GM03348 (cell line): ENCODE measurements around the gene FAM20C.

ENCODE experiments used
- DNase-seq: peaks from one replicate; pipeline ENCODE4 v3.0.0; 2012; ENCODE audit warnings: low spot score

FAM20C gene

GRCh38 chr7:159370-160270, 32.8 kb upstream of the FAM20C start:
- no peak for DNase-seq

- no peak for DNase-seq
Observed at GRCh38 chr7:160958-161725, 31.2 kb upstream of the FAM20C start.

GRCh38 chr7:162632-163297, 29.6 kb upstream of the FAM20C start:
- DNase-seq = no peak

GRCh38 chr7:163298-163695, 29.1 kb upstream of the FAM20C start:
- no peak for DNase-seq

- DNase-seq = no peak
Observed at GRCh38 chr7:163971-164881, 28.1 kb upstream of the FAM20C start.

- no peak for DNase-seq
Observed at GRCh38 chr7:164882-165660, 27.3 kb upstream of the FAM20C start.

- DNase-seq = no peak
Observed at GRCh38 chr7:165661-166337, 26.6 kb upstream of the FAM20C start.

- no peak for DNase-seq
Observed at GRCh38 chr7:166338-167060, 25.9 kb upstream of the FAM20C start.

GRCh38 chr7:167090-167855, 25.1 kb upstream of the FAM20C start:
- DNase-seq = no peak

GRCh38 chr7:167976-168791, 24.2 kb upstream of the FAM20C start:
- DNase-seq = no peak

- DNase-seq = no peak
Observed at GRCh38 chr7:169276-170172, 22.8 kb upstream of the FAM20C start.

- DNase-seq = no peak
Observed at GRCh38 chr7:170551-171363, 21.6 kb upstream of the FAM20C start.

GRCh38 chr7:171364-171904, 20.9 kb upstream of the FAM20C start:
- no peak for DNase-seq

GRCh38 chr7:171912-172515, 20.4 kb upstream of the FAM20C start:
- no peak for DNase-seq

- DNase-seq = no peak
Observed at GRCh38 chr7:173209-173918, 19.0 kb upstream of the FAM20C start.
